ENCODE data around the gene MYH9. TPM values are rescaled to one million over a fixed set of nuclear protein-coding genes. Genes with fewer than 3 reads are reported as not detected.

Gene MYH9
- total and polyA plus RNA-seq, 7 donors, result 35.6 to 214 (median 92.0) TPM

DNA sequence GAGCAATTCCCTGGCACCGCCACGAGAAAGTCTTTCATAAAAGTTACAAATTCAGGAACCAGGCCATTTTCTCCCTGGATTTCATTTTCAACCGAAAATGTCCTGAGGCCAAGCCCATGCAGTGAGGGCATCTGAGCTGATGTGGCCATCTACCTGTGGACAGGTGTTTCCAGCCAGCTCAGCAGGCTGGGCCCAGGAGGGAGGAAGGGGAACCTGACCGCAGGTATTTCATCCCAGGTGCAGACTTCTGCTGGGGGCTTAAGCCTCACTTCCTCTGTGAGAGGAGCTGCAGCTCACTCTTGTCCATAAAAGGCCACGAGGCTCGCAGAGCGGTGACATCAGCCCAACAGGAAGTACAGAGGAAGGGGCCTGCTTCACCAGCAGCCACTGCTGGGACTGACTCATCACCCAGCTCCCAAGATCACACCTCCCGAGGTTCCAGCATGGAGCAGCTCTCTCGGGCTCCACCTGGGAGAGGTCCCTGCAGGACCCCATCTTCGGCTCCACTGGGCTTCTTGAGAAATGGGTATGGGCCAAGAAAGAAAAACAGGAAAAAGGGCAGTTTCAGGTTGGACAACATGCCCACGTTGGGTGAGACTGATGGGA, 56.4 kb downstream of the MYH9 start:
- TF ChIP-seq, protein P1, sequence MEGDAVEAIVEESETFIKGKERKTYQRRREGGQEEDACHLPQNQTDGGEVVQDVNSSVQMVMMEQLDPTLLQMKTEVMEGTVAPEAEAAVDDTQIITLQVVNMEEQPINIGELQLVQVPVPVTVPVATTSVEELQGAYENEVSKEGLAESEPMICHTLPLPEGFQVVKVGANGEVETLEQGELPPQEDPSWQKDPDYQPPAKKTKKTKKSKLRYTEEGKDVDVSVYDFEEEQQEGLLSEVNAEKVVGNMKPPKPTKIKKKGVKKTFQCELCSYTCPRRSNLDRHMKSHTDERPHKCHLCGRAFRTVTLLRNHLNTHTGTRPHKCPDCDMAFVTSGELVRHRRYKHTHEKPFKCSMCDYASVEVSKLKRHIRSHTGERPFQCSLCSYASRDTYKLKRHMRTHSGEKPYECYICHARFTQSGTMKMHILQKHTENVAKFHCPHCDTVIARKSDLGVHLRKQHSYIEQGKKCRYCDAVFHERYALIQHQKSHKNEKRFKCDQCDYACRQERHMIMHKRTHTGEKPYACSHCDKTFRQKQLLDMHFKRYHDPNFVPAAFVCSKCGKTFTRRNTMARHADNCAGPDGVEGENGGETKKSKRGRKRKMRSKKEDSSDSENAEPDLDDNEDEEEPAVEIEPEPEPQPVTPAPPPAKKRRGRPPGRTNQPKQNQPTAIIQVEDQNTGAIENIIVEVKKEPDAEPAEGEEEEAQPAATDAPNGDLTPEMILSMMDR (IDR thresholded peaks at IDR 0.05), result no peak
- H3K4me3 ChIP-seq, result peak overlapping the region; percentile 29
- ATAC-seq, result peak; percentile 39 to 59 (median 47)
- peak overlapping the region; percentile 86 for H3K27ac ChIP-seq
- WGBS, 3 donors, result 44 to 48% (median 46%) methylated on average over 11 of the region's 11 CpGs
- H3K4me1 ChIP-seq, result peaks cover 91% of the 10 kb centered on the region
- H3K27me3 ChIP-seq (ENCODE audit: insufficient read depth in 3 of 3, low read length in 2 of 3), result no peaks in the 10 kb centered on the region
- intact Hi-C loops (cut with DNase I), result loop anchor here in 1 of 2 donors (5.0 kb wide), 1 partner anchor 56 kb away; the partner anchor contains the start of gene MYH9
- peaks cover 3 to 64% of the 10 kb centered on the region in 2 donors for H3K36me3 ChIP-seq (ENCODE audit: insufficient read depth in 1 of 2, low read depth in 1 of 2)
- no peaks in the 10 kb centered on the region for H3K9me3 ChIP-seq
- DNase-seq, result peak; percentile 74 to 83

DNA sequence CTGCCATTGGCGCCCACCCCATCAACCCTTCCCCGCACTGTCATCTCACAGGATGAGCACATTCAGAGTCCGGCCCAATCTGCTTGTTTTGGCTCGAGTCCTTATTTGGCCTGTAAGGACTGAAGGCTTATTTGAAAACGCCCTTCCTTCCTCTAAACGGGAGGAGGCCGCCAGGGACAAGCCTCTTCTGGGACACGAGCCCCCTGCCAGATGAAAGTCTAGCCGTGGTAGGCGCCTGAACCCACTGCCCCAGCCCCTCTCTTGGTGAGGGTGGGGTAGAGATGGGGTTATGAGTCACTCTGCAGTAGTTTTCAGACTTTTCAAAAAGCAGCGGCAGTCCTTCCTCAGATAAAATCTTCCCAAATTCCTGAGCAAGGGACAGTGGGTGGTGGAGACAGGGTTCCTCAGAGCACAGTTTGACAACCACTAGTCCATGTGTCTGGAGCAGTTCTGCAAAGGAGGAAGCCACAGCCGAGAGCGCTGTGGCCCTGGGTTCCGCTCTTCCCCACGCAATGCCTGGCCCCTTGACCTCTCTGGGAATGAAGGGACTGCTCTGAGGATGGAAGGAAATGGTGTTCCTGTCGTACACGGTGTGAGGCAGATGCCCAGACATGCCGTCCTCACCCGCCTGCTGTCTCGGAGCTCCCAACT, 57.0 kb downstream of the MYH9 start:
- no peaks in the 10 kb centered on the region for H3K27me3 ChIP-seq (ENCODE audit: insufficient read depth in 3 of 3, low read length in 2 of 3)
- no peaks in the 10 kb centered on the region for H3K9me3 ChIP-seq
- WGBS, 3 donors, result 47 to 54% (median 52%) methylated on average over 20 of the region's 20 CpGs
- peaks cover 91% of the 10 kb centered on the region for H3K4me1 ChIP-seq
- H3K4me3 ChIP-seq, result peak overlapping the region; percentile 6
- peak in 3 of 4 donors; percentile 10 to 35 (median 15) for ATAC-seq
- peaks cover 0 to 64% of the 10 kb centered on the region in 2 donors for H3K36me3 ChIP-seq (ENCODE audit: insufficient read depth in 1 of 2, low read depth in 1 of 2)
- TF ChIP-seq, protein P1 (IDR thresholded peaks at IDR 0.05), result no peak
- intact Hi-C loops (cut with DNase I), result loop anchor here in 1 of 2 donors (5.0 kb wide), 1 partner anchor 57 kb away; the partner anchor contains the start of gene MYH9
- peak overlapping the region; percentile 86 for H3K27ac ChIP-seq
- peak in 1 of 2 donors; percentile 75 for DNase-seq

DNA sequence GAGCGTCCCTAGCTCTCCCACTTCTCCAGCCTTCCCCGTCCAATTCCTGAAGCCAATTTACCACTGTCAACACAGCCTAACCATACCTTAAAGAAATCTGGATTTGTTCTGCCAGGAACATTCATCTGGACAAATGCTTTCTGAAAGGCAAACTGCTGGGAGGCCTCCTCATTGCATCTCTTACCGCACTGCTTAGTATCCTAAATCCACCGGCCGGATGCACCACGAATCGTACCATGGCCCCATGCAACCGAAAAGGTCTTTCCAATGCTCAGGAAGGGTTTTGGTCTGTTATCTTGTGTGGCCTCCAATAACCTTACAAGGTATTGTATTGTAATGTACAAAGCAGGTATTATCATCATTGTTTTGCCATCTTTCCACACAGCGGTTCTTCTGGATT, 57.6 kb downstream of the MYH9 start:
- TF ChIP-seq, protein P1 (IDR thresholded peaks at IDR 0.05), result no peak
- H3K36me3 ChIP-seq (ENCODE audit: insufficient read depth in 1 of 2, low read depth in 1 of 2), result peaks cover 0 to 64% of the 10 kb centered on the region in 2 donors
- no peaks in the 10 kb centered on the region for H3K27me3 ChIP-seq (ENCODE audit: insufficient read depth in 3 of 3, low read length in 2 of 3)
- intact Hi-C loops (cut with DNase I), result loop anchor here in 1 of 2 donors (5.0 kb wide), 1 partner anchor 57 kb away; the partner anchor contains the start of gene MYH9
- DNase-seq, result no peak
- H3K27ac ChIP-seq, result peak overlapping the region; percentile 86
- H3K9me3 ChIP-seq, result no peaks in the 10 kb centered on the region
- 78 to 80% (median 78%) methylated on average over 9 of the region's 9 CpGs for WGBS, 3 donors
- ATAC-seq, result no peak
- H3K4me3 ChIP-seq, result peak overlapping the region; percentile 23
- H3K4me1 ChIP-seq, result peaks cover 91% of the 10 kb centered on the region

DNA sequence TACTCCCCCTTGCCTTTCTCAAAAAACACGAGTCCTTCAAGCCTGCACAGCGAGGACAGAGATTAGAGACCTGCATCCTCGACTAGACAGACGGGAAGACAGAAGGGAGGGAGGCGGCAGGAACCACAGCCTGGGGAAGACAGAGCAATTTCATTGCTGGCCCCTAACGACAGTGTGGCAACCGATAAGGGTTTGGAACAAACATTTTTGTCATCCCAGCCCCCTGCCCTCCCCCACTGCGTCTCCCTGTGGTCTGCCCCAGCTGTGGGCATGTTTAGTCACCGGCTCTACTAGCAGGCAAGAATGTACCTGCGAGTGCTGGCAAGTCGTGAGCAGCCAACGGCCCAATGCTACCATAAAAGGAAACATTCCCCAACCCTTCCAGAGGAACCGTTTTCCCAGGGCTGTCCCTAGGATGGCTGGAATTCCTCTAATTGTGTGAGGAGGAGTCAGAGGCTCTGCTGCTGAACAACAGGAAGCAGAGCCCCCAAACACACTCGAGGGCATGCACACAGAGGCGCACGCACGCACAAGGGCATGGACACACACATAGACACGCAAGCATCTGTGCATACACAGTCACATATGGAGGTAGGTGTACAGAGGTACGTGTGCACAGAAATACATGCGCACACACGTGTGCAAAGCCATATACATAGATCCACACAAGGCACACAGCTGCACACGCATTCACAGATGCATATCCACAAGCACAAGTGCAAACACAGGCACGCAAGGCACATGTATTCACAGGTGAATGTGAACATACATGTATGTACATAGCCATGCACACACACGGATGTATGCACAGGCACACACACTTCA, 58.3 kb downstream of the MYH9 start:
- H3K4me3 ChIP-seq, result peak overlapping the region; percentile 29
- 54 to 55% (median 54%) methylated on average over 24 of the region's 24 CpGs for WGBS, 3 donors

More for the DNA sequence above, 58.3 kb downstream of the MYH9 start:
- Histone ChIP-seq H3K9me3 (no peaks in the 10 kb centered on the region), H3K27ac (peak overlapping the region; percentile 86), H3K27me3 (ENCODE audit: insufficient read depth in 3 of 3, low read length in 2 of 3) (no peaks in the 10 kb centered on the region), H3K4me1 (peaks cover 91% of the 10 kb centered on the region), H3K36me3 (ENCODE audit: insufficient read depth in 1 of 2, low read depth in 1 of 2) (peaks cover 0 to 64% of the 10 kb centered on the region in 2 donors)
- TF ChIP-seq, protein P1 (IDR thresholded peaks at IDR 0.05), result no peak
- intact Hi-C loops (cut with DNase I), result loop anchor here in 1 of 2 donors (5.0 kb wide), 1 partner anchor 58 kb away; the partner anchor contains the start of gene MYH9
- DNase-seq, result no peak
- no peak for ATAC-seq

All from psoas muscle (tissue), 8 donors.